ENCODE data around the gene MDM1.

The MDM1 gene

DNA sequence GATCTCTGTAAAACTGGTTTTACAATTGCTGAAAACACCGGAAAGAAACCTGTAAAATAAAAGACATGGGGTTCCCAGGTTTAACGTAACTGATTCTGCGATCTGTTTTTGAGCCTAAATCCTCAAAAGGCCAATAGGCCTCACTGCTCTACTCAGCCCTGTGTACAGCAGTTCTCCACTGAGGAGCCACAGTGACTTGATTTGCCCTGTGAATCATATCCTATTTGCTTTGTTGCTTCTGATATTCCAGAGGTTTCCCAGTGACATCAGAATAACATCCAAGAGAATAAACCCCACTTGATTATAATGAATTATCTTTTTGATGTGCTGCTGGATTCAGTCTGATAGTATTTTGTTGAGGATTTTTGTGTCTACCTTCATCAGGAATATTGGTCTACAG, 27.5 kb downstream of the MDM1 start:
- TF ChIP-seq, protein P1, sequence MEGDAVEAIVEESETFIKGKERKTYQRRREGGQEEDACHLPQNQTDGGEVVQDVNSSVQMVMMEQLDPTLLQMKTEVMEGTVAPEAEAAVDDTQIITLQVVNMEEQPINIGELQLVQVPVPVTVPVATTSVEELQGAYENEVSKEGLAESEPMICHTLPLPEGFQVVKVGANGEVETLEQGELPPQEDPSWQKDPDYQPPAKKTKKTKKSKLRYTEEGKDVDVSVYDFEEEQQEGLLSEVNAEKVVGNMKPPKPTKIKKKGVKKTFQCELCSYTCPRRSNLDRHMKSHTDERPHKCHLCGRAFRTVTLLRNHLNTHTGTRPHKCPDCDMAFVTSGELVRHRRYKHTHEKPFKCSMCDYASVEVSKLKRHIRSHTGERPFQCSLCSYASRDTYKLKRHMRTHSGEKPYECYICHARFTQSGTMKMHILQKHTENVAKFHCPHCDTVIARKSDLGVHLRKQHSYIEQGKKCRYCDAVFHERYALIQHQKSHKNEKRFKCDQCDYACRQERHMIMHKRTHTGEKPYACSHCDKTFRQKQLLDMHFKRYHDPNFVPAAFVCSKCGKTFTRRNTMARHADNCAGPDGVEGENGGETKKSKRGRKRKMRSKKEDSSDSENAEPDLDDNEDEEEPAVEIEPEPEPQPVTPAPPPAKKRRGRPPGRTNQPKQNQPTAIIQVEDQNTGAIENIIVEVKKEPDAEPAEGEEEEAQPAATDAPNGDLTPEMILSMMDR (conservative IDR thresholded peaks at IDR 0.05; ENCODE audit: low read depth, low read length), result no peak
- no peak for DNase-seq (ENCODE audit: low read depth)
- H3K4me3 ChIP-seq (ENCODE audit: low read length), result no peak overlapping the region

DNA sequence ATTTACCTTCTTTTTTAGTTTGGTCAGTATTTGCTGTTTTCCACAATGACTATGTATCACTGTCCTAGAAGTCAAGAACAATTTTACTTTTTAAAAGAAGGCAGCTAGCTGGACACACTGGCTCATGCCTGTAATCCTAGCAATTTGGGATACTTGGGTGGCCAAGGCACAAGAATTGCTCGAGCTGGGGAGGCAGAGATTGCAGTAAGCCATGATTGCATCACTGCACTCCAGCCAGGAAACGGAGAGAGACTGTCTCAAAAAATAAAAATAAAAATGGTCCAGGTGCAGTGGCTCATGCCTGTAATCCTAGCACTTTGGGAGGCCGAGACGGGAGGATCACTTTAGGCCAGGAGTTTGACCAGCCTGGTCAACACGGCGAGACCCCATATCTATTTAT, 28.3 kb downstream of the MDM1 start:
- DNase-seq (ENCODE audit: low read depth), result no peak
- TF ChIP-seq, protein P1 (conservative IDR thresholded peaks at IDR 0.05; ENCODE audit: low read depth, low read length), result no peak
- H3K4me3 ChIP-seq (ENCODE audit: low read length), result no peak overlapping the region

DNA sequence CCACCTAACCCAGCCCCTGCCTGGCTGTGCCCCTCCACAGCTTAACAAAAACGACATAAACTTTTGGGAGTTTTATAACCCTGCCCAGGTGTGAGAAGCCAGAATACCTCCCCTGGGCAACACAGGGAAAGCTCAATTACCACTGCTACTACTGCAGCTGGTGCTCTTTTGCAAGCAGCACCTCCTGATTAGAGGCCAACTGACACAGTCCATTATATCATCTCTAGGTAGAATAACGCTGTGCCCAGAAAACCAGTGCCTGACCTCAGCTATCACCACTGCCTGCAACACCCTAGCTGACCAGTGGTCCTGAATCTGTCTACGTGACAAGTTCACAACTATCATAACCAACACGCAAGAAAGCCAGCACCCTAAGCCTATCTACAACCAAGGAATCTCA, 34.2 kb downstream of the MDM1 start:
- no peak for DNase-seq (ENCODE audit: low read depth)
- TF ChIP-seq, protein P1 (conservative IDR thresholded peaks at IDR 0.05; ENCODE audit: low read depth, low read length), result no peak
- H3K4me3 ChIP-seq (ENCODE audit: low read length), result no peak overlapping the region

DNA sequence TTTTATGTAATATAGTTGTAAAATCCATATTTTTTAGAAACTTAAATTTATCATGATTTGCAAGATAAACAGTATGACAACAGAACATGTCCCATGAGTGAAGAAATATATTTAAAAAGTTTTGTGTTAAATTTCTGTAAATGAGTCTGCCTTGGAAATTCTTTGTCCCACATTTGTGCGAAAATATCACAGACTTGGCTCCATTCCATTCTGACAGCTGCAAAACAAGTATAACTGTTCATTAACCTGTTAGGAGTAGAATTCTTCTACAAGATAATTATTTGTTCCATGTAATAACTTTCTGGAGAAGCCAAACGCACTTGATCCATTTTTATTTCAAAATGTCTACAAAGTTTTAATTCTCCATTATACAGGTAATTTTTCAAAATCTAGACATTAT, 37.9 kb downstream of the MDM1 start:
- H3K4me3 ChIP-seq (ENCODE audit: low read length), result no peak overlapping the region
- DNase-seq (ENCODE audit: low read depth), result no peak
- TF ChIP-seq, protein P1 (conservative IDR thresholded peaks at IDR 0.05; ENCODE audit: low read depth, low read length), result no peak

DNA sequence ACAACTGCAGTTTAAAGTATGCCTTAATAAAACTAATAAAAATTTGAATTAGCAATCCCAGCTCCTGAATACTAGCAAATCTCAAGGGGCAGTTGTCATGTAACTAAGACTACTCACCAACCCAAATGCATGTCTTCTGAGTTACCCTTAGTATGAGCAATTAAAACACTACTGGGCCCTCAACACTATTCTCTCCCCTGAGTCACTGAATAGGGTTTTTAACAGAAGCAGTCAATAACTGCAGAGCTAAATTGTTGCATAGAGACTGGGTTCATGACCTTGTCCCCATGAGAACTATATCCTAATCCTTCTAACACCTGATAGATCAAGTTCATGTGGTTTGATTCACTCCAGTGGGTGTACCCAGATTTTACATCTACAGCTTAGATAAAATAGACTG, 38.8 kb downstream of the MDM1 start:
- H3K4me3 ChIP-seq (ENCODE audit: low read length), result no peak overlapping the region
- DNase-seq (ENCODE audit: low read depth), result no peak
- TF ChIP-seq, protein P1 (conservative IDR thresholded peaks at IDR 0.05; ENCODE audit: low read depth, low read length), result no peak

DNA sequence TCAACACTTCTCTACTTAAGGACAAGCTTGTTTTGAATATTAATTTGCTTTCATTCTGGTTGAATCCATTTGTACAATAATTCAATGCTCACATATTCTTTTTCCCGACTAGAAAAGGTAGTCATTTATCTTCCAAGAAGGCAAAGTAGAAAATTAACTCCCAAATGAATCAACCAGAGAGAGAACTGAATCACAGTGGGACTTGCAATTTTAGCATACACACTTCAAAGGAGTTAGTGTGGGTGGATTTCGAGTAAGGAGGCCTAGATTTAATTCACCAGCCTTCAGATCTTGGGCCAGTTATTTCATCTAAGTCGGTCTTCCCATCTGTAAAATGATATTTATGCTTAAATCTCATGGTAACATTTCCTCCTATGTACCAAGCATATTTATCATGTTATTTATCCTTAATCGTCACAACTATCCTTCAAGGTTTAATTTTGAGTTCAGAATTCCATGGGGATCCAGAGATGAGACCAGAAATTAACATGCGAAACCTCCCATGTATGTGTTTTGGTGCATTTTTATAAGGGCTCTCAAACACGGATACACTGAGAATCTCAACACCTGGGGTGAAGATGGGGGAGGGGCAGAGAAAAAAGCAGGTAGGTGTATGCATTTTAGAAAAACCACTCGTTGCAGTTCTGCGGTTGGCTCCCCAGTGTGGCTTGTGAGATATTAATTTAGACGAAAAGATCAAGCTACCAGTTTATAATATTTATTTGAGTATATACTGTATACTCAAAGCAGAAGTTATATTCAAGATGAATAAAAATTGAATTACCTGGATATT, 39.8 kb downstream of the MDM1 start:
- TF ChIP-seq, protein P1 (conservative IDR thresholded peaks at IDR 0.05; ENCODE audit: low read depth, low read length), result no peak
- H3K4me3 ChIP-seq (ENCODE audit: low read length), result no peak overlapping the region

DNA sequence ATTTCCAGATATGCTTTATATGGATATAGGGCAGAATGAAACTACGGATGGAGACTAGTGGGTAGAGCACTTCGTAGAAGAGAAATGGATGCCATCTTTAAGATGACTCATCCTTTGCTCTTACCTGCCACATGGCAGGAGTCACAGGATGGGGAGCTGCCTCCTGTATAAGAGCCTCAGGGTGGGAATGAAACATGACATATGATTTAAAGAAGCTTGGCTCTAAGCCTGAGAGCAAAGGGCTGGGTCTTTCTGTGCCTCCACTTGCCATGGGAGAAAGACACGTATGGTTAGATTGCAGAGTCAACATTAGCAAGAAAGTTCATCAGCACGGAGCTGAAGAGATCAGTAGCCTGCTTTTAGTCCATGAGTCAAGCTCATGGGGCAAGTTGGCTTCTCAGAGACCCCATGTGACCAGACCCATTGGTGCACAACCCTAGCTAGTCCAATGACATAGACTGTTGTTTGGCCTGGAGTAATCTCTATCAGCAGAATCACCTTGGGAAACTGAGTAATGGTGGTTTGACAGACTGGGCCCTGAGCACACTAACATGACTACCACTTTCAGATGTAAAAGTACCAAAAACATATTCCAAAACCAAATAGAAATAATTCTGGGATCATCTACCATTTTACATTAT, 40.6 kb downstream of the MDM1 start:
- no peak overlapping the region for H3K4me3 ChIP-seq (ENCODE audit: low read length)
- no peak for DNase-seq (ENCODE audit: low read depth)

More for the DNA sequence above, 39.8 kb downstream of the MDM1 start:
- no peak for DNase-seq (ENCODE audit: low read depth)

More for the DNA sequence above, 40.6 kb downstream of the MDM1 start:
- TF ChIP-seq, protein P1 (conservative IDR thresholded peaks at IDR 0.05; ENCODE audit: low read depth, low read length), result no peak
